ENCODE data around the gene SRRM5.

DNA sequence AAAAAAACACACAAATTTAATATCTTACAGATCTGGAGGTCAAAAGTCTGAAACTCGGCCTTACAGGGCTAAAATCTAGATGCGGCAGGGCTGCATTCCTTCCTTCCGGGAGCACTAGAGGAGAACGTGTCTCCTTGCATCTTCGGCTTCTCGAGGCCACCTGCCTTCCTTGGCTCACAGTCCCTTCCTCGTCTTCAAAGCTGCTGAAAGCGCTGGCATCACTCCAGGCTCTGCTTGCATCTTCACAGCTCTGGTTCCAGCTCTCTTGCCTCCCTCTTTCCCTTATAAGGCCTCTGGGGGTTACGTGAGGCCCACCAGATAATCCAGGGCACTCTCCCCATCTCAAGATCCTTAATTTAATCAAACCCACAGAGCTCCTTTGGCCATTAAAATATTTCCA is 47.1 kb upstream of the SRRM5 start:
- TF ChIP-seq POLR2A (IDR thresholded peaks at IDR 0.05) (no peak), CTCF (IDR thresholded peaks at IDR 0.05) (no peak)
